Transverse colon (tissue), 4 donors: ENCODE results near the gene EXOC5. TPM values are rescaled to one million over a fixed set of nuclear protein-coding genes. Genes with fewer than 3 reads are reported as not detected.
"Not testable (repeated sequence)": the region's sequence is repeated elsewhere in the genome, so short reads cannot be mapped to it uniquely, and the experiment has no call there.

Experiments used
- DNase-seq: peaks from one replicate; pipeline ENCODE4 v3.0.0-alpha.2; 2019
- H3K27ac ChIP-seq, 4 donors: fragments of 200-600 bp; sonication (generic); 2 replicates each; pipeline ENCODE4 v1.5.1; 2016 to 2018; ENCODE audit warnings: inconsistent platforms in 4 of 4
- H3K27me3 ChIP-seq: fragments of 200-600 bp; sonication (generic); 2 replicates; pipeline ENCODE4 v1.5.1; 2017; ENCODE audit warnings: inconsistent platforms
- H3K36me3 ChIP-seq, 4 donors: fragments of 200-600 bp; sonication (generic); 2 replicates each; pipeline ENCODE4 v1.5.1; 2017 to 2019; ENCODE audit warnings: inconsistent platforms in 4 of 4
- H3K4me1 ChIP-seq, 4 donors: fragments of 200-600 bp; sonication (generic); 2 replicates each; pipeline ENCODE4 v1.5.1; 2017 to 2020; ENCODE audit warnings: inconsistent platforms in 4 of 4
- H3K4me3 ChIP-seq, 4 donors: fragments of 200-600 bp; sonication (generic); 1 replicate in 1 of 4; 2 replicates in 3 of 4; pipeline versions ENCODE4 v1.5.1 to v1.6.1; 2017 to 2019; ENCODE audit warnings: inconsistent platforms in 4 of 4
- H3K9me3 ChIP-seq, 2 donors: fragments of 200-600 bp; sonication (generic); 2 replicates each; pipeline ENCODE4 v1.5.1; 2017 to 2019; ENCODE audit warnings: inconsistent platforms in 2 of 2
- CTCF ChIP-seq, 5 experiments: fragments of 200-600 bp in 3 of 5; fragments of 450-650 bp in 2 of 5; sonication (generic) in 3 of 5; IDR thresholded peaks; 1 replicate in 2 of 5; 2 replicates in 3 of 5; pipeline ENCODE4 v1.5.1; 2016 to 2017; ENCODE audit warnings: antibody characterized with exemption in 5 of 5, inconsistent platforms in 3 of 5, mild to moderate bottlenecking in 2 of 5, moderate library complexity in 1 of 5
- EP300 ChIP-seq: sonication (generic); formaldehyde crosslinking; IDR thresholded peaks from one replicate; pipeline ENCODE4 v1.6.1; 2017; ENCODE audit warnings: antibody characterized with exemption, low read depth
- POLR2A ChIP-seq: fragments of 450-650 bp; IDR thresholded peaks from one replicate; pipeline ENCODE4 v1.6.1; 2016; ENCODE audit warnings: antibody characterized with exemption, mild to moderate bottlenecking, moderate library complexity
- POLR2AphosphoS5 ChIP-seq, 3 donors: sonication (generic); formaldehyde crosslinking; IDR thresholded peaks; one replicate each; pipeline ENCODE4 v1.6.1; 2016; ENCODE audit warnings: antibody characterized with exemption in 3 of 3
- WGBS, 2 donors: methylation state at CpG; one replicate each; pipeline ENCODE4 v1.1.5; 2018; ENCODE audit warnings: low coverage in 1 of 2; 5-methylcytosine and 5-hydroxymethylcytosine counted together
- in situ Hi-C, 4 donors: fragments of 200-750 bp; cut with MboI; loops; one replicate each; pipeline versions ENCODE4 v1.15.0 to v1.15.1; 2017; ENCODE audit warnings: low sequenced_read_pairs in 3 of 4, low pct_ligation_motif_present in 1 of 4, low pct_unique_long_range_greater_than_20kb in 1 of 4
- intact Hi-C: fragments of 100-400 bp; cut with DNase I; formaldehyde crosslinking; loops from one replicate; pipeline ENCODE4 v1.15.1; 2023; ENCODE audit warnings: low total_unique reads
- total RNA-seq, 4 donors: library from RNA; depleted of rRNA; stranded (reverse); fragments of >200 nt; gene quantifications; one replicate each; pipeline ENCODE4 v1.1.0, GENCODE V29; 2016

EXOC5 gene
- total RNA-seq, 4 donors from 2014 or later, result 22.8 to 51.3 (median 29.2) TPM

- no peaks in the 10 kb centered on the region for H3K36me3 ChIP-seq
- TF ChIP-seq CTCF (IDR thresholded peaks at IDR 0.05) (no peak), EP300 (no peak), POLR2A (no peak)
- H3K27me3 ChIP-seq, result no peaks in the 10 kb centered on the region
- 29 to 48% methylated on average over 2 of the region's 2 CpGs for WGBS, 2 donors
- no peaks in the 10 kb centered on the region for H3K9me3 ChIP-seq
- DNase-seq, result no peak
- H3K27ac ChIP-seq, result no peak overlapping the region
- in situ Hi-C loops, result no loop called here
- intact Hi-C loops, result no loop called here
- H3K4me3 ChIP-seq, result no peak overlapping the region
- peaks cover 17 to 34% (median 27%) of the 10 kb centered on the region in 4 donors for H3K4me1 ChIP-seq
These were observed 2.6 kb downstream of the EXOC5 start for GRCh38 chr14:57266065-57266464.

GRCh38 chr14:57262117-57262516 is 6.6 kb downstream of the EXOC5 start:
- Histone ChIP-seq H3K4me1 (peaks cover 1 to 12% (median 7%) of the 10 kb centered on the region in 4 donors), H3K4me3 (no peak overlapping the region), H3K27ac (no peak overlapping the region), H3K36me3 (no peaks in the 10 kb centered on the region), H3K27me3 (no peaks in the 10 kb centered on the region), H3K9me3 (no peaks in the 10 kb centered on the region)
- DNase-seq, result no peak
- TF ChIP-seq POLR2A (no peak), POLR2AphosphoS5 (IDR thresholded peaks at IDR 0.05) (no peak), EP300 (no peak), CTCF (IDR thresholded peaks at IDR 0.05) (no peak)
- intact Hi-C loops, result no loop called here
- in situ Hi-C loops, result no loop called here

DNA sequence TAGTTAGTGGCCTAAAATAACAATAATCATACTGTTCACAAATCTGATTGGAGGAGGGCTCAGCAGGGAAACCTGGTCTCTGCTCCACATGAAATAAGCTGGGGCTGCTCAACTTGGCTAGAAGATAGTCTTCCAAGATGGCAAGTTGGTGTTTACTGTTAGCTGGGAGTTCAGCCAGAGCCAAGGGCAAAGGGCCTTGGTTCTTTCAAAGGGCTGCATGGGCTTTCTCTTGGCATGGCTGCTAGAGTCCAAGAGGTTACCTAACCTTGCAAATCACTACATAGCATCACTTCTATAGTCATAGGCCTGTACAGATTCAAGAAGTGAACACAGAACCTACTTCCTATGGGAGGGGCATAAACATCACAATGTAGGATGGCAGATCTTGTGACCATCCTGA is 7.1 kb downstream of the EXOC5 start:
- no peak for TF ChIP-seq POLR2A
- no peak for TF ChIP-seq CTCF (IDR thresholded peaks at IDR 0.05)
- no peak for TF ChIP-seq POLR2AphosphoS5 (IDR thresholded peaks at IDR 0.05)
- no peak for TF ChIP-seq EP300
- no peak for DNase-seq
- in situ Hi-C loops, result no loop called here
- H3K4me1 ChIP-seq, result peaks cover 0 to 7% (median 3%) of the 10 kb centered on the region in 4 donors
- H3K27ac ChIP-seq, result no peak overlapping the region
- no peaks in the 10 kb centered on the region for H3K27me3 ChIP-seq
- no peaks in the 10 kb centered on the region for H3K36me3 ChIP-seq
- intact Hi-C loops, result no loop called here
- H3K9me3 ChIP-seq, result no peaks in the 10 kb centered on the region
- H3K4me3 ChIP-seq, result no peak overlapping the region

- Histone ChIP-seq H3K9me3 (no peaks in the 10 kb centered on the region), H3K4me3 (no peak overlapping the region), H3K27ac (no peak overlapping the region), H3K27me3 (no peaks in the 10 kb centered on the region), H3K4me1 (no peaks in the 10 kb centered on the region), H3K36me3 (no peaks in the 10 kb centered on the region)
- in situ Hi-C loops (no loop called here), intact Hi-C loops (no loop called here)
- no peak for TF ChIP-seq CTCF (IDR thresholded peaks at IDR 0.05)
- no peak for TF ChIP-seq EP300
- TF ChIP-seq POLR2A, result no peak
- TF ChIP-seq POLR2AphosphoS5 (IDR thresholded peaks at IDR 0.05), result no peak
- no peak for DNase-seq
- WGBS, 2 donors, result 100% methylated on average over 1 of the region's 1 CpG
These were observed 9.0 kb downstream of the EXOC5 start for GRCh38 chr14:57259672-57260071.

GRCh38 chr14:57258221-57258620 is 10.5 kb downstream of the EXOC5 start:
- H3K27ac ChIP-seq, H3K36me3 ChIP-seq, H3K4me1 ChIP-seq, H3K27me3 ChIP-seq, DNase-seq, intact Hi-C loops, H3K9me3 ChIP-seq, H3K4me3 ChIP-seq, in situ Hi-C loops: not testable (repeated sequence)
- 89% methylated on average over 2 of the region's 2 CpGs; no CpG with 5 or more reads in 1 of the 2 donors for WGBS, 2 donors
